Measurements from ENCODE around the gene CNIH4. TPM values are rescaled to one million over a fixed set of nuclear protein-coding genes. Genes with fewer than 3 reads are reported as not detected.

The CNIH4 gene
- 91.3 and 111 TPM in 2 replicates for total RNA-seq

GRCh38 chr1:224356685-224357625, at the start of gene CNIH4:
Gene CNIH4, plus strand, starts transcription at chr1:224356879. Its CDS starts 46 bp downstream, at chr1:224356925.

GRCh38 chr1:224329842-224330753, 26.6 kb upstream of the CNIH4 start, which contains the start of gene NVL:
Gene NVL, minus strand, starts transcription at chr1:224330172. Its CDS starts 45 bp downstream, at chr1:224330127.

Other genes starting within 250 kb of the CNIH4 start
- 18.4 and 19.8 TPM in 2 replicates for gene FBXO28, start 242.8 kb upstream of the CNIH4 start, total RNA-seq
- 71.1 and 91.3 TPM in 2 replicates for gene DEGS1, start 173.6 kb upstream of the CNIH4 start, total RNA-seq
- 12.7 and 21.3 TPM in 2 replicates for gene NVL, start 26.7 kb upstream of the CNIH4 start, total RNA-seq
- gene WDR26, start 77.9 kb downstream of the CNIH4 start, total RNA-seq, result 17.2 and 35.8 TPM in 2 replicates